Measurements from ENCODE around the gene HS3ST6. TPM values are rescaled to one million over a fixed set of nuclear protein-coding genes. Genes with fewer than 3 reads are reported as not detected.

Gene HS3ST6
- total and polyA plus RNA-seq, 3 donors from 2014 or later, result 0.34 to 1.6 (median 0.94) TPM

- Histone ChIP-seq H3K4me1 (no peaks in the 10 kb centered on the region), H3K9me3 (no peaks in the 10 kb centered on the region), H3K27me3 (no peaks in the 10 kb centered on the region), H3K4me3 (no peak overlapping the region), H3K36me3 (ENCODE audit: low read depth, missing control alignments) (no peaks in the 10 kb centered on the region), H3K27ac (no peak overlapping the region)
- intact Hi-C loops (cut with DNase I; ENCODE audit: low total_unique reads), result no loop called here
- WGBS, 2 donors, result 83 to 85% methylated on average over 17 to 27 of the region's 27 CpGs
- no peak for TF ChIP-seq POLR2A (IDR thresholded peaks at IDR 0.05)
- TF ChIP-seq CTCF (IDR thresholded peaks at IDR 0.05), result no peak
- DNase-seq, result no peak
These were observed 22.1 kb downstream of the HS3ST6 start for GRCh38 chr16:1895949-1896675.

GRCh38 chr16:1895068-1895467 is 23.1 kb downstream of the HS3ST6 start:
- Histone ChIP-seq H3K36me3 (ENCODE audit: low read depth, missing control alignments) (no peaks in the 10 kb centered on the region), H3K27ac (no peak overlapping the region), H3K4me1 (no peaks in the 10 kb centered on the region), H3K27me3 (no peaks in the 10 kb centered on the region), H3K4me3 (no peak overlapping the region), H3K9me3 (no peaks in the 10 kb centered on the region)
- DNase-seq, result no peak
- intact Hi-C loops (cut with DNase I; ENCODE audit: low total_unique reads), result no loop called here
- WGBS, 2 donors, result 90 to 93% methylated on average over 2 to 5 of the region's 5 CpGs
- no peak for TF ChIP-seq POLR2A (IDR thresholded peaks at IDR 0.05)
- TF ChIP-seq CTCF (IDR thresholded peaks at IDR 0.05), result no peak

- intact Hi-C loops (cut with DNase I; ENCODE audit: low total_unique reads), result no loop called here
- Histone ChIP-seq H3K27me3 (no peaks in the 10 kb centered on the region), H3K9me3 (no peaks in the 10 kb centered on the region), H3K4me3 (no peak overlapping the region), H3K27ac (no peak overlapping the region), H3K36me3 (ENCODE audit: low read depth, missing control alignments) (no peaks in the 10 kb centered on the region), H3K4me1 (no peaks in the 10 kb centered on the region)
- no peak for TF ChIP-seq POLR2A (IDR thresholded peaks at IDR 0.05)
- TF ChIP-seq CTCF (IDR thresholded peaks at IDR 0.05), result no peak
- DNase-seq, result no peak
- 43 to 52% methylated on average over 4 of the region's 4 CpGs for WGBS, 2 donors
These were observed 27.5 kb downstream of the HS3ST6 start for GRCh38 chr16:1890708-1891050.

GRCh38 chr16:1890024-1890707 is 28.0 kb downstream of the HS3ST6 start:
- Histone ChIP-seq H3K4me3 (no peak overlapping the region), H3K9me3 (no peaks in the 10 kb centered on the region), H3K4me1 (no peaks in the 10 kb centered on the region), H3K27me3 (no peaks in the 10 kb centered on the region), H3K36me3 (ENCODE audit: low read depth, missing control alignments) (no peaks in the 10 kb centered on the region), H3K27ac (no peak overlapping the region)
- intact Hi-C loops (cut with DNase I; ENCODE audit: low total_unique reads), result no loop called here
- WGBS, 2 donors, result 66 to 75% methylated on average over 16 of the region's 16 CpGs
- TF ChIP-seq CTCF (IDR thresholded peaks at IDR 0.05), result no peak
- TF ChIP-seq POLR2A (IDR thresholded peaks at IDR 0.05), result no peak
- DNase-seq, result no peak
